Tibial nerve (tissue), 4 donors: ENCODE measurements around the gene CPAMD8.

ENCODE experiments used
- CTCF ChIP-seq, 5 experiments: fragments of 200-600 bp in 3 of 5; fragments of 450-650 bp in 2 of 5; sonication (generic) in 3 of 5; IDR thresholded peaks; one replicate each; pipeline ENCODE4 v1.5.1; 2016 to 2019; ENCODE audit warnings: antibody characterized with exemption in 5 of 5, mild to moderate bottlenecking in 3 of 5, moderate library complexity in 2 of 5
- EP300 ChIP-seq, 2 donors: sonication (generic); formaldehyde crosslinking; IDR thresholded peaks; one replicate each; pipeline ENCODE4 v1.6.1; 2017; ENCODE audit warnings: antibody characterized with exemption in 2 of 2, mild to moderate bottlenecking in 1 of 2
- POLR2A ChIP-seq, 2 donors: fragments of 450-650 bp; IDR thresholded peaks; one replicate each; pipeline ENCODE4 v1.6.1; 2017; ENCODE audit warnings: antibody characterized with exemption in 2 of 2, mild to moderate bottlenecking in 2 of 2, moderate library complexity in 2 of 2

- no peak for TF ChIP-seq CTCF (IDR thresholded peaks at IDR 0.05)
- TF ChIP-seq EP300 (IDR thresholded peaks at IDR 0.05): no peak
- no peak for TF ChIP-seq POLR2A (IDR thresholded peaks at IDR 0.05)
Observed at GRCh38 chr19:17048885-17049453, 22.4 kb upstream of the CPAMD8 start.
